ENCODE measurements around the gene NHS. TPM values are rescaled to one million over a fixed set of nuclear protein-coding genes. Genes with fewer than 3 reads are reported as not detected.

NHS gene
- total RNA-seq, 1 experiment from 2014 or later: 5.7 TPM

- Histone ChIP-seq H3K4me3 (replicated peaks in 1 of 2; ENCODE audit: low read depth in 1 of 2, low read length in 2 of 2) (no peak overlapping the region), H3K9me3 (ENCODE audit: control insufficient read depth in 1 of 2, insufficient read depth in 1 of 2, low read depth in 1 of 2, low read length in 2 of 2) (no peaks in the 10 kb centered on the region; a peak in 1 of 4 replicates), H3K4me1 (ENCODE audit: control insufficient read depth in 1 of 2, insufficient read depth in 2 of 2, low read length in 2 of 2) (peaks cover 0 to 4% of the 10 kb centered on the region in 2 experiments; a peak in 1 of 4 replicates), H3K4me2 (ENCODE audit: low read length) (no peak overlapping the region), H3K9ac (ENCODE audit: low read length) (no peak overlapping the region), H3K27ac (ENCODE audit: low read depth, low read length) (no peak overlapping the region), H4K20me1 (ENCODE audit: insufficient read depth) (no peaks in the 10 kb centered on the region), H3K9me2 (ENCODE audit: insufficient read depth) (no peaks in the 10 kb centered on the region), H2AFZ (ENCODE audit: low read depth, low read length, poor library complexity, severe bottlenecking) (no peak overlapping the region), H3K36me3 (ENCODE audit: control insufficient read depth in 1 of 2, insufficient read depth in 2 of 2, low read length in 2 of 2) (no peaks in the 10 kb centered on the region), H3K79me2 (ENCODE audit: insufficient read depth, low read length) (no peaks in the 10 kb centered on the region; the same call in 1 of the 2 replicates), H3K27me3 (ENCODE audit: insufficient read depth, low read length) (no peaks in the 10 kb centered on the region)
- DNase-seq (ENCODE audit: low read depth, low spot score): no peak
- CTCF ChIA-PET: no interaction called here
- intact Hi-C loops (cut with micrococcal nuclease): no loop called here
- BruUV-seq (replicated peaks): no TSS peak
- POLR2A ChIA-PET: no interaction called here
- ATAC-seq: no peak
- no peak for TF ChIP-seq EZH2phosphoT487 (IDR thresholded peaks at IDR 0.05; ENCODE audit: borderline replicate concordance)
- TF ChIP-seq POLR2A (IDR thresholded peaks at IDR 0.05; ENCODE audit: borderline replicate concordance, extremely low read depth, insufficient read depth, insufficient read length): no peak
- TF ChIP-seq RAD21 (IDR thresholded peaks at IDR 0.05; ENCODE audit: low read depth): no peak
- no peak for TF ChIP-seq CTCF (IDR thresholded peaks at IDR 0.05 in 2 of 3, conservative IDR thresholded peaks at IDR 0.05 in 1 of 3; ENCODE audit: borderline replicate concordance in 1 of 3, insufficient read depth in 1 of 3, low read depth in 2 of 3, low read length in 2 of 3)
- TF ChIP-seq ELF1 (IDR thresholded peaks at IDR 0.05; ENCODE audit: borderline replicate concordance, low read depth): no peak
- no peak for TF ChIP-seq JUND (IDR thresholded peaks at IDR 0.05)
- no peak for TF ChIP-seq EGR1 (IDR thresholded peaks at IDR 0.05; ENCODE audit: low read depth)
- no peak for TF ChIP-seq SIN3A (IDR thresholded peaks at IDR 0.05; ENCODE audit: low read depth)
- TF ChIP-seq CBX3 (IDR thresholded peaks at IDR 0.05; ENCODE audit: low read depth): no peak
- TF ChIP-seq SRF (IDR thresholded peaks at IDR 0.05; ENCODE audit: low read depth): no peak
- RAD21 ChIA-PET (ENCODE audit: low non-redundant PET in 1 of 2, low total read pairs in 2 of 2, uncharacterized antibody in 2 of 2, unreplicated experiment in 2 of 2): no interaction called here
Observed at GRCh38 chrX:17397074-17397473, 22.1 kb downstream of the NHS start.

GRCh38 chrX:17403189-17403691 is 28.2 kb downstream of the NHS start:
- intact Hi-C loops (cut with micrococcal nuclease): no loop called here
- Histone ChIP-seq H3K27me3 (ENCODE audit: insufficient read depth, low read length) (no peaks in the 10 kb centered on the region), H3K9ac (ENCODE audit: low read length) (no peak overlapping the region), H3K4me2 (ENCODE audit: low read length) (no peak overlapping the region), H3K36me3 (ENCODE audit: control insufficient read depth in 1 of 2, insufficient read depth in 2 of 2, low read length in 2 of 2) (no peaks in the 10 kb centered on the region), H3K27ac (ENCODE audit: low read depth, low read length) (no peak overlapping the region), H4K20me1 (ENCODE audit: insufficient read depth) (no peaks in the 10 kb centered on the region), H3K9me2 (ENCODE audit: insufficient read depth) (no peaks in the 10 kb centered on the region), H2AFZ (ENCODE audit: low read depth, low read length, poor library complexity, severe bottlenecking) (no peak overlapping the region), H3K4me1 (ENCODE audit: control insufficient read depth in 1 of 2, insufficient read depth in 2 of 2, low read length in 2 of 2) (peaks cover 33 to 43% of the 10 kb centered on the region in 2 experiments), H3K79me2 (ENCODE audit: insufficient read depth, low read length) (no peaks in the 10 kb centered on the region), H3K4me3 (replicated peaks in 1 of 2; ENCODE audit: low read depth in 1 of 2, low read length in 2 of 2) (no peak overlapping the region), H3K9me3 (ENCODE audit: control insufficient read depth in 1 of 2, insufficient read depth in 1 of 2, low read depth in 1 of 2, low read length in 2 of 2) (no peaks in the 10 kb centered on the region; a peak in 1 of 4 replicates)
- ATAC-seq (no peak), DNase-seq (ENCODE audit: low read depth, low spot score) (no peak)
- ChIA-PET POLR2A (no interaction called here), CTCF (no interaction called here), RAD21 (ENCODE audit: low non-redundant PET in 1 of 2, low total read pairs in 2 of 2, uncharacterized antibody in 2 of 2, unreplicated experiment in 2 of 2) (no interaction called here)
- BruUV-seq (replicated peaks): no TSS peak
- no peak for TF ChIP-seq ATF3 (IDR thresholded peaks at IDR 0.05)
- TF ChIP-seq REST (IDR thresholded peaks at IDR 0.05; ENCODE audit: low read depth): no peak
- no peak for TF ChIP-seq YY1 (IDR thresholded peaks at IDR 0.05; ENCODE audit: extremely low read depth, insufficient replicate concordance, low read depth, low read length)
- no peak for TF ChIP-seq ZBTB33 (IDR thresholded peaks at IDR 0.05; ENCODE audit: extremely low read depth, insufficient replicate concordance, low read length)
